DND-41 (cell line): Measurements from ENCODE around the gene CNTN5.

ENCODE experiments used
- ATAC-seq: fragments of 200-7000 bp; cut with Tn5 transposase; 3 replicates; pipeline ENCODE4 v1.9.1; 2021; ENCODE audit warnings: low read depth; ENCODE audit not compliant: insufficient read depth
- DNase-seq: peaks from one replicate; pipeline ENCODE4 v3.0.0-alpha.2; 2020
- H2AFZ ChIP-seq: 2 replicates; pipeline ENCODE4 v1.6.0; 2012; ENCODE audit warnings: low read depth, low read length
- H3K27ac ChIP-seq: 2 replicates; pipeline ENCODE4 v1.5.1; 2012; ENCODE audit warnings: low read length, inconsistent platforms
- H3K27me3 ChIP-seq: fragments of 200-600 bp; sonication (generic); 2 replicates; pipeline ENCODE4 v1.6.0; 2012; ENCODE audit warnings: low read length, mild to moderate bottlenecking, inconsistent platforms; ENCODE audit not compliant: insufficient read depth, poor library complexity
- H3K36me3 ChIP-seq: 2 replicates; pipeline ENCODE4 v1.5.1; 2012; ENCODE audit warnings: low read length, inconsistent platforms; ENCODE audit not compliant: insufficient read depth
- H3K4me1 ChIP-seq: 2 replicates; pipeline ENCODE4 v1.5.1; 2012; ENCODE audit warnings: mild to moderate bottlenecking, low read length; ENCODE audit not compliant: insufficient read depth
- H3K4me2 ChIP-seq: 2 replicates; pipeline ENCODE4 v1.6.0; 2012; ENCODE audit warnings: mild to moderate bottlenecking, moderate library complexity, low read length, inconsistent platforms; ENCODE audit not compliant: insufficient read depth
- H3K4me3 ChIP-seq, 2 experiments: fragments of 200-600 bp in 1 of 2; shearing (Covaris generic) in 1 of 2; 2 replicates each; pipeline ENCODE4 v1.5.1; 2012 to 2016; ENCODE audit warnings: inconsistent platforms in 2 of 2, low read length in 2 of 2, mild to moderate bottlenecking in 2 of 2, low read depth in 1 of 2, moderate library complexity in 1 of 2
- H3K79me2 ChIP-seq: 2 replicates; pipeline ENCODE4 v1.6.0; 2012; ENCODE audit warnings: low read length, inconsistent platforms; ENCODE audit not compliant: insufficient read depth
- H3K9ac ChIP-seq: 2 replicates; pipeline ENCODE4 v1.6.0; 2012; ENCODE audit warnings: low read depth, mild to moderate bottlenecking, inconsistent platforms, low read length, moderate library complexity
- H3K9me3 ChIP-seq: 2 replicates; pipeline ENCODE4 v1.5.1; 2012; ENCODE audit warnings: low read length, moderate library complexity, mild to moderate bottlenecking, inconsistent platforms; ENCODE audit not compliant: insufficient read depth, severe bottlenecking
- H4K20me1 ChIP-seq: 2 replicates; pipeline ENCODE4 v1.6.0; 2012; ENCODE audit warnings: low read length; ENCODE audit not compliant: insufficient read depth
- EZH2 ChIP-seq: IDR thresholded peaks from 3 replicates; pipeline ENCODE4 v1.6.1; 2012; ENCODE audit warnings: borderline replicate concordance, low read depth, mild to moderate bottlenecking, moderate library complexity, low read length, inconsistent platforms; ENCODE audit not compliant: severe bottlenecking
- TF ChIP-seq, protein P1 (sequence below): IDR thresholded peaks from 2 replicates; pipeline ENCODE4 v1.5.1; 2012; ENCODE audit warnings: borderline replicate concordance, low read length, moderate library complexity, mild to moderate bottlenecking; ENCODE audit not compliant: poor library complexity, severe bottlenecking; ENCODE audit errors: extremely low read depth

Gene CNTN5

DNA sequence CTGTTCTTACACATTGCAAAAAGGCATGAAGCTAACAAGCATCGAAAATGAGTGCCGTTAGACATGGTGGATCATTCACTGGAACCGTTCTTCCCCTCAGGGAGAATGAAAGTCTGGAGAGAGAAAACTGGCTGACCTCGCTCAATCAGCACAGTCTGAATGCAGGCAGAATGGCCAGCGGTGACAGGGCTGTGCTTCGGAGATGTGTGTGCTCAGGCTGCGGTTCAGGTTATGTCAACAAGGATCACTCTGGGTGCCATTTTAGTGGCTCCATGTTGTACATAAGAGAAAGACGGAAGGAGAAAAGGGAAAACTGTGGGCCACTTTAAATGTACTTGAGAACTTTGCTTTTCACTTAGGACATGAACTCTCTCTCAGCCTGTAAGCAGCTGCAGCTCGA lies 916.6 kb downstream of the CNTN5 start:
- Histone ChIP-seq H4K20me1 (no peaks in the 10 kb centered on the region), H3K9me3 (no peaks in the 10 kb centered on the region), H3K79me2 (no peaks in the 10 kb centered on the region), H3K27me3 (no peaks in the 10 kb centered on the region), H3K27ac (no peak overlapping the region), H3K4me3 (no peak overlapping the region), H3K36me3 (no peaks in the 10 kb centered on the region), H3K4me1 (no peaks in the 10 kb centered on the region), H3K4me2 (no peak overlapping the region), H2AFZ (no peak overlapping the region), H3K9ac (no peak overlapping the region)
- ATAC-seq = no peak
- no peak for TF ChIP-seq EZH2
- TF ChIP-seq, protein P1, sequence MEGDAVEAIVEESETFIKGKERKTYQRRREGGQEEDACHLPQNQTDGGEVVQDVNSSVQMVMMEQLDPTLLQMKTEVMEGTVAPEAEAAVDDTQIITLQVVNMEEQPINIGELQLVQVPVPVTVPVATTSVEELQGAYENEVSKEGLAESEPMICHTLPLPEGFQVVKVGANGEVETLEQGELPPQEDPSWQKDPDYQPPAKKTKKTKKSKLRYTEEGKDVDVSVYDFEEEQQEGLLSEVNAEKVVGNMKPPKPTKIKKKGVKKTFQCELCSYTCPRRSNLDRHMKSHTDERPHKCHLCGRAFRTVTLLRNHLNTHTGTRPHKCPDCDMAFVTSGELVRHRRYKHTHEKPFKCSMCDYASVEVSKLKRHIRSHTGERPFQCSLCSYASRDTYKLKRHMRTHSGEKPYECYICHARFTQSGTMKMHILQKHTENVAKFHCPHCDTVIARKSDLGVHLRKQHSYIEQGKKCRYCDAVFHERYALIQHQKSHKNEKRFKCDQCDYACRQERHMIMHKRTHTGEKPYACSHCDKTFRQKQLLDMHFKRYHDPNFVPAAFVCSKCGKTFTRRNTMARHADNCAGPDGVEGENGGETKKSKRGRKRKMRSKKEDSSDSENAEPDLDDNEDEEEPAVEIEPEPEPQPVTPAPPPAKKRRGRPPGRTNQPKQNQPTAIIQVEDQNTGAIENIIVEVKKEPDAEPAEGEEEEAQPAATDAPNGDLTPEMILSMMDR = no peak
- no peak for DNase-seq

DNA sequence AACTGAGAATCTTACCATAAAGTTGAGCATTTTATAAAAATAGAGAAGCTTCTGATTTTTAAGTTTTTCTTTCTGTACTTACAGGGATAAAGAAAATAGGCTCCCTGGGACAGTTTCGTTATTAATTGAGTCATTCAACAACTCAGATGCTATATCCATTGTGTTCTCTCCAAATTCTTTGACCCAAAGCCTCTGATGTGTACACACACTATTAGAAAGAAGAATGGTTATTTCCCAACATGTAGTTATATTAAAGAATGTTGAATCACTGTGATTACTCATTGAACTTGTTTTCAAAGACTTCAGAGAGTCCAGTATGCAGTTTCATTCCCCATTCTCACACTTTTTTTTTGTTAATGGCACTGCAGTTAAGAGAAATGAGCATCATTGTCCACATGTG lies 932.1 kb downstream of the CNTN5 start:
- no peak overlapping the region for H3K27ac ChIP-seq
- TF ChIP-seq, protein P1 = no peak
- no peak for TF ChIP-seq EZH2
- no peaks in the 10 kb centered on the region for H3K27me3 ChIP-seq
- no peaks in the 10 kb centered on the region for H3K79me2 ChIP-seq
- no peaks in the 10 kb centered on the region for H3K36me3 ChIP-seq
- no peaks in the 10 kb centered on the region for H4K20me1 ChIP-seq
- H3K4me2 ChIP-seq = no peak overlapping the region
- DNase-seq (no peak), ATAC-seq (no peak)
- no peak overlapping the region for H3K4me3 ChIP-seq
- no peaks in the 10 kb centered on the region for H3K9me3 ChIP-seq
- H2AFZ ChIP-seq = no peak overlapping the region
- H3K4me1 ChIP-seq = no peaks in the 10 kb centered on the region
- no peak overlapping the region for H3K9ac ChIP-seq

DNA sequence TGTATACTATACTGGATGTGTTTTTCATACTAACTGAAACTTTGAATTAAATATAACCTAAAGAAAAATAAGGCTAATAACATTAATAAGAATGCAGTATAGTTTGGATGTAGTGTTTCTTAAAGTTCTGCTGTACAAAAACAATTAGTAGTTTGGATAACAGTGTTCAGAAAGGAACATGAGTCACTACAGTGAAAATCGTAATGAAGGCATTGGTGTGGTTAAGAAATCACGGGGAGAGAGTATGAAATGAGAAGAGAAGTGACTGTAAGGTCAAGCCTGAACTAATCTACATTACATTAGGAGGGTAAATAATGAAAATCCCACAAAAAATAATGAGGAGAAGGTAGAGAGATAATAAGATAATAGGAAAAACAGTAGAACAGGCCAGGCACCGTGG lies 939.8 kb downstream of the CNTN5 start:
- no peak overlapping the region for H2AFZ ChIP-seq
- no peaks in the 10 kb centered on the region for H3K79me2 ChIP-seq
- no peak overlapping the region for H3K9ac ChIP-seq
- H3K4me1 ChIP-seq = no peaks in the 10 kb centered on the region
- no peaks in the 10 kb centered on the region for H3K27me3 ChIP-seq
- H4K20me1 ChIP-seq = no peaks in the 10 kb centered on the region
- no peak for DNase-seq
- no peak overlapping the region for H3K4me3 ChIP-seq
- no peaks in the 10 kb centered on the region for H3K9me3 ChIP-seq
- no peak for TF ChIP-seq EZH2
- TF ChIP-seq, protein P1 = no peak
- H3K27ac ChIP-seq = no peak overlapping the region
- ATAC-seq = no peak
- no peak overlapping the region for H3K4me2 ChIP-seq
- no peaks in the 10 kb centered on the region for H3K36me3 ChIP-seq

DNA sequence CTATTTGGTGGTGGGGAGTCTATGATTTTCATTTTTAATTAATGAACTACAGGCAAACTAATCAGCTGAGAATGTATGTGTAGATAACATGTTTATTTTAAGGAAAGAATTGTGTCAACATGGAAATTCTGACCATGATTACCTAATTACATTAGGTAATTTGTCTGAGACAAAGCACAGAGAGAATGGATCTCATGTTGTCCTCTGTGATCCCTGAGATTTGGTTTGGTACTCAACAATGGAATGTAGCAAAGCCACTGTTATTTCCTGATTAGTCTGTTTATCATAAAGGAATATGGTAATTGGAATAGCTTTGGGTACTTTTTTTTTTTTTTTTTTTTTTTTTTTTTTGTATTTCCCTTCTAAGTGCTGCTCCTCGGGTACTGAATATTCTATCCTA lies 947.6 kb downstream of the CNTN5 start:
- Histone ChIP-seq H3K9me3 (no peaks in the 10 kb centered on the region), H3K27me3 (no peaks in the 10 kb centered on the region), H4K20me1 (no peaks in the 10 kb centered on the region), H3K79me2 (no peaks in the 10 kb centered on the region), H2AFZ (no peak overlapping the region), H3K9ac (no peak overlapping the region), H3K4me2 (no peak overlapping the region), H3K36me3 (no peaks in the 10 kb centered on the region), H3K27ac (no peak overlapping the region), H3K4me3 (no peak overlapping the region), H3K4me1 (no peaks in the 10 kb centered on the region)
- TF ChIP-seq, protein P1 = no peak
- TF ChIP-seq EZH2 = no peak
- ATAC-seq (no peak), DNase-seq (no peak)
